GM12878 (cell line): ENCODE data around the gene MOGAT1. TPM values are rescaled to one million over a fixed set of nuclear protein-coding genes. Genes with fewer than 3 reads are reported as not detected.

Source experiments
- ATAC-seq: fragments of 200-7000 bp; cut with Tn5 transposase; 3 replicates; pipeline ENCODE4 v1.9.1; 2020; ENCODE audit warnings: mild to moderate bottlenecking, moderate library complexity
- BruUV-seq: library from RNA; stranded (reverse); fragments of 400-500 nt; replicated peaks from 2 replicates; lab custom pipeline; 2021; lab: Mats Ljungman, UMichigan
- CTCF ChIA-PET: fragments of 300-600 bp; sonication (Branson Sonifier 250); formaldehyde crosslinking; extraction: SDS; loops from one replicate; lab custom pipeline; 2021; ENCODE audit warnings: inconsistent platforms; lab: Yijun Ruan, JAX
- POLR2A ChIA-PET: fragments of 350-600 bp; formaldehyde crosslinking; extraction: SDS; loops from one replicate; lab custom pipeline; 2021; ENCODE audit warnings: inconsistent platforms; lab: Charles Lee
- RAD21 ChIA-PET: fragments of 300-600 bp; sonication (Branson Sonifier 250); formaldehyde crosslinking; loops from one replicate; lab custom pipeline; 2023; ENCODE audit warnings: antibody characterized with exemption; ENCODE audit not compliant: unreplicated experiment; lab: Charles Lee
- SMC1A ChIA-PET: fragments of 300-600 bp; sonication (Branson Sonifier 250); formaldehyde crosslinking; loops from one replicate; lab custom pipeline; 2023; ENCODE audit not compliant: unreplicated experiment, uncharacterized antibody; lab: Charles Lee
- DNase-seq: peaks from one replicate; pipeline ENCODE4 v3.0.0-alpha.2; 2011; ENCODE audit warnings: low read depth, low spot score
- FAIRE-seq: peaks from 3 replicates; lab custom pipeline; 2011; peaks lifted over from hg19 to GRCh38; lab: Jason Lieb, UNC
- H2AFZ ChIP-seq: 2 replicates; pipeline ENCODE4 v1.6.0; 2011; ENCODE audit warnings: low read depth, low read length, control low read depth; ENCODE audit not compliant: control insufficient read depth
- H3K27ac ChIP-seq: 2 replicates; pipeline ENCODE4 v1.5.1; 2011; ENCODE audit warnings: control low read depth; ENCODE audit not compliant: control insufficient read depth, insufficient read depth
- H3K27me3 ChIP-seq, 2 experiments: replicated peaks in 1 of 2; 2 replicates each; pipeline versions ENCODE4 v1.6.0 to v1.6.1; 2011; ENCODE audit warnings: low read length in 1 of 2; ENCODE audit not compliant: control insufficient read depth in 2 of 2, insufficient read depth in 2 of 2
- H3K36me3 ChIP-seq, 2 experiments: 2 replicates each; pipeline ENCODE4 v1.5.1; 2011; ENCODE audit warnings: low read length in 1 of 2; ENCODE audit not compliant: control insufficient read depth in 2 of 2, insufficient read depth in 2 of 2
- H3K4me1 ChIP-seq: 2 replicates; pipeline ENCODE4 v1.6.1; 2011; ENCODE audit warnings: mild to moderate bottlenecking, low read length, moderate library complexity, mixed read lengths; ENCODE audit not compliant: control insufficient read depth, insufficient read depth
- H3K4me2 ChIP-seq: 2 replicates; pipeline ENCODE4 v1.6.0; 2011; ENCODE audit warnings: control low read depth; ENCODE audit not compliant: control insufficient read depth, insufficient read depth
- H3K4me3 ChIP-seq: fragments of 200-600 bp; sonication (generic); 2 replicates; pipeline ENCODE4 v1.5.1; 2016
- H3K79me2 ChIP-seq: 2 replicates; pipeline ENCODE4 v1.6.0; 2011; ENCODE audit warnings: low read length; ENCODE audit not compliant: control insufficient read depth, insufficient read depth
- H3K9ac ChIP-seq: 2 replicates; pipeline ENCODE4 v1.8.0; 2011; ENCODE audit warnings: low read length, control low read depth, mixed read lengths; ENCODE audit not compliant: control insufficient read depth, insufficient read depth
- H3K9me3 ChIP-seq: replicated peaks from 3 replicates; pipeline ENCODE4 v1.5.1; 2011; ENCODE audit warnings: mild to moderate bottlenecking, low read length; ENCODE audit not compliant: control insufficient read depth, insufficient read depth
- H4K20me1 ChIP-seq: 2 replicates; pipeline ENCODE4 v1.6.0; 2011; ENCODE audit not compliant: control insufficient read depth, insufficient read depth
- GATAD2B ChIP-seq: fragments of 450-650 bp; conservative IDR thresholded peaks from 2 replicates; pipeline ENCODE4 v1.6.1; 2017; ENCODE audit warnings: low read depth, mild to moderate bottlenecking, moderate library complexity
- IRF3 ChIP-seq: fragments of 450-650 bp; IDR thresholded peaks from 2 replicates; pipeline ENCODE4 v1.6.1; 2014; ENCODE audit warnings: mild to moderate bottlenecking
- JUNB ChIP-seq: IDR thresholded peaks from 2 replicates; pipeline ENCODE4 v1.6.1; 2016; ENCODE audit warnings: antibody characterized with exemption, mild to moderate bottlenecking
- RBBP5 ChIP-seq: fragments of 200-600 bp; sonication (generic); conservative IDR thresholded peaks from 2 replicates; pipeline ENCODE4 v1.6.1; 2016
- SUZ12 ChIP-seq: fragments of 200-600 bp; sonication (generic); IDR thresholded peaks from one replicate; pipeline ENCODE4 v1.6.1; 2018; ENCODE audit warnings: antibody characterized with exemption, mild to moderate bottlenecking; ENCODE audit not compliant: unreplicated experiment
- ZNF274 ChIP-seq: IDR thresholded peaks from one replicate; pipeline ENCODE4 v1.8.0; 2011; ENCODE audit not compliant: insufficient read length, insufficient read depth
- WGBS: methylation state at CpG from one replicate; pipeline ENCODE4 v1.1.6; 2016; ENCODE audit warnings: low lambda C conversion rate; ENCODE audit not compliant: insufficient replicate concordance, insufficient coverage; ENCODE audit errors: missing lambda C conversion rate; 5-methylcytosine and 5-hydroxymethylcytosine counted together
- in situ Hi-C: fragments of 300-500 bp; cut with MboI; formaldehyde crosslinking; loops from 9 replicates; pipeline ENCODE4 v1.14.3; 2018; ENCODE audit warnings: mixed read lengths
- intact Hi-C: fragments of 100-400 bp; cut with micrococcal nuclease; formaldehyde crosslinking; loops from one replicate; pipeline ENCODE4 v1.14.2; 2022; ENCODE audit not compliant: unreplicated experiment
- polyA plus RNA-seq, 11 experiments: library from polyadenylated mRNA; depleted of rRNA in 4 of 11; unstranded in 6 of 11; stranded (reverse) in 5 of 11; fragments of >200 nt; fragmentation: Nextera tagmentation in 4 of 11; fragmentation: Illumina TruSeq in 1 of 11; extraction: Ambion mirVana in 4 of 11; extraction: Trizol in 1 of 11; gene quantifications; 1 replicate in 1 of 11; 2 replicates in 10 of 11; pipeline versions ENCODE4 v1.2.1 to v1.2.3, GENCODE V29; 2011 to 2016; ENCODE audit warnings: inconsistent platforms in 2 of 11, missing spikeins in 2 of 11, low read depth in 1 of 11
- total RNA-seq, 4 experiments: library from RNA; depleted of rRNA in 3 of 4; stranded (reverse); fragments of >200 nt in 3 of 4; fragmentation: Illumina TruSeq in 1 of 4; extraction: Trizol in 1 of 4; gene quantifications; 2 replicates each; pipeline versions ENCODE4 v1.2.1 to v1.2.3, GENCODE V29; 2013 to 2021
- TF ChIP-seq, protein P1 (sequence below): IDR thresholded peaks from 2 replicates; pipeline ENCODE4 v1.6.1; 2012; ENCODE audit warnings: mild to moderate bottlenecking, low read depth, low read length

Gene MOGAT1
- total and polyA plus RNA-seq, 10 of the 15 experiments (the other 5 are each of a cell fraction or from before 2014, with no cell fraction given), result not detected

DNA sequence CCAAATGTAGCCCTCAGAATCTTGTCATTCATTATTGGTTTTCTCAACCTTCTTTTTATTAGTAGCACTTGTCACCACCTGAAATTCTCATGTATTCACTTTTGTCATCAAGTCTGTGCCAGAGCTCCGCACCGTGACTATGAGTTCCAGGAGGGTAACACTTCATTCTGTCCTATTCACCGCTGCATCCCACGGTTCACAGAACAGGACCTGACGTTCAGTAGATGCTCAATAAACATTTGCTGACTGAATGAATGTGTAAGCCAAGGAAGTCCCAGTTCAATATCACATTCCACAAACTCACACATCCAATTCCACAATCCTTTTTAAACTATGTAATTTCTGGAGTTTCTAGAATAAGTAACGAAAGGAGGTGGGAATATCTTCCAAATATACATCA lies 65.5 kb downstream of the MOGAT1 start:
- Histone ChIP-seq H4K20me1 (no peaks in the 10 kb centered on the region), H3K79me2 (no peaks in the 10 kb centered on the region), H3K4me2 (no peak overlapping the region), H3K36me3 (no peaks in the 10 kb centered on the region), H3K27ac (no peak overlapping the region), H3K9me3 (no peaks in the 10 kb centered on the region; the same call in 2 of the 3 replicates)
- WGBS, result 87% methylated on average over 6 of the region's 6 CpGs
- DNase-seq, result no peak
- no peak for FAIRE-seq
- no TSS peak for BruUV-seq
- SMC1A ChIA-PET, result interaction anchor here (0.6 to 1.5 kb wide), 3 partner anchors 9 to 129 kb away, joined by 3 to 4 read pairs (median 4); no protein-coding TSS in a partner anchor
- ATAC-seq, result no peak
- no peak for TF ChIP-seq SUZ12
- no peak for TF ChIP-seq GATAD2B
- no peak for TF ChIP-seq RBBP5
- no peak for TF ChIP-seq IRF3
- TF ChIP-seq JUNB, result no peak
- no peak for TF ChIP-seq ZNF274
- TF ChIP-seq, protein P1, sequence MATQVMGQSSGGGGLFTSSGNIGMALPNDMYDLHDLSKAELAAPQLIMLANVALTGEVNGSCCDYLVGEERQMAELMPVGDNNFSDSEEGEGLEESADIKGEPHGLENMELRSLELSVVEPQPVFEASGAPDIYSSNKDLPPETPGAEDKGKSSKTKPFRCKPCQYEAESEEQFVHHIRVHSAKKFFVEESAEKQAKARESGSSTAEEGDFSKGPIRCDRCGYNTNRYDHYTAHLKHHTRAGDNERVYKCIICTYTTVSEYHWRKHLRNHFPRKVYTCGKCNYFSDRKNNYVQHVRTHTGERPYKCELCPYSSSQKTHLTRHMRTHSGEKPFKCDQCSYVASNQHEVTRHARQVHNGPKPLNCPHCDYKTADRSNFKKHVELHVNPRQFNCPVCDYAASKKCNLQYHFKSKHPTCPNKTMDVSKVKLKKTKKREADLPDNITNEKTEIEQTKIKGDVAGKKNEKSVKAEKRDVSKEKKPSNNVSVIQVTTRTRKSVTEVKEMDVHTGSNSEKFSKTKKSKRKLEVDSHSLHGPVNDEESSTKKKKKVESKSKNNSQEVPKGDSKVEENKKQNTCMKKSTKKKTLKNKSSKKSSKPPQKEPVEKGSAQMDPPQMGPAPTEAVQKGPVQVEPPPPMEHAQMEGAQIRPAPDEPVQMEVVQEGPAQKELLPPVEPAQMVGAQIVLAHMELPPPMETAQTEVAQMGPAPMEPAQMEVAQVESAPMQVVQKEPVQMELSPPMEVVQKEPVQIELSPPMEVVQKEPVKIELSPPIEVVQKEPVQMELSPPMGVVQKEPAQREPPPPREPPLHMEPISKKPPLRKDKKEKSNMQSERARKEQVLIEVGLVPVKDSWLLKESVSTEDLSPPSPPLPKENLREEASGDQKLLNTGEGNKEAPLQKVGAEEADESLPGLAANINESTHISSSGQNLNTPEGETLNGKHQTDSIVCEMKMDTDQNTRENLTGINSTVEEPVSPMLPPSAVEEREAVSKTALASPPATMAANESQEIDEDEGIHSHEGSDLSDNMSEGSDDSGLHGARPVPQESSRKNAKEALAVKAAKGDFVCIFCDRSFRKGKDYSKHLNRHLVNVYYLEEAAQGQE, result no peak
- TF ChIP-seq, all 136 proteins: peak for 0
- Histone ChIP-seq H3K4me1 (peaks cover 23% of the 10 kb centered on the region), H3K9ac (no peak overlapping the region), H3K27me3 (no peaks in the 10 kb centered on the region), H2AFZ (no peak overlapping the region), H3K4me3 (no peak overlapping the region)
- POLR2A ChIA-PET, result no interaction called here
- intact Hi-C loops, result no loop called here
- in situ Hi-C loops, result no loop called here
- CTCF ChIA-PET, result no interaction called here
- RAD21 ChIA-PET, result no interaction called here
